ENCODE measurements around the gene CARD10. TPM values are rescaled to one million over a fixed set of nuclear protein-coding genes. Genes with fewer than 3 reads are reported as not detected.

The CARD10 gene
- total RNA-seq, 3 donors from 2014 or later (not counting 1 experiment from before 2014, with no cell fraction given): 0.09 to 0.16 (median 0.10) TPM

DNA sequence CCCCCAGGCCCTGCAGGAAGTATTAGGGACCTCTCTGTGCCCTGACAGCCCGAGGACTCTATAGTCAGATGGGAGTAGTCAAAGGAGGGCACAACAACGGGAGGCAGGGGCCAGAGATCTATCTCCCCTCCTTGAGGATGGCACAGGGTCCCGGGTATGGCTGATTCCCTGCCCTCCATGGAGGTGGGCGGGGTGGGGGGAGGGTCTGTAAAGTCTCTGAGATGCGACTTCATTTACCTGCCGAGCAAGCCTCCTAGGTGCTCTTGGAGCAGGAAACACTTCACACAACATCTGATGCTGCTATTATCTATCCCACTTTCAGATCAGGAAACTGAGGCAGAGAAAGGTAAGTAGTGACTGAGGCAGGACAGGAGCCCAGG lies 40.3 kb upstream of the CARD10 start:
- Histone ChIP-seq H3K9me3 (ENCODE audit: control insufficient read depth, insufficient read depth, low read length) (no peaks in the 10 kb centered on the region), H3K4me3 (ENCODE audit: low read length) (no peak overlapping the region), H3K27me3 (ENCODE audit: control insufficient read depth, insufficient read depth, low read length) (peaks cover 30% of the 10 kb centered on the region), H3K36me3 (ENCODE audit: control insufficient read depth, insufficient read depth, low read length) (no peaks in the 10 kb centered on the region), H3K4me1 (ENCODE audit: control insufficient read depth, insufficient read depth, low read length) (peaks cover 26% of the 10 kb centered on the region), H3K27ac (ENCODE audit: low read length) (no peak overlapping the region)
- ATAC-seq: no peak
- peak overlapping the region; percentile 40 for H3K4me3 Mint-ChIP-seq
- no peak for DNase-seq
- intact Hi-C loops (cut with micrococcal nuclease): no loop called here
- TF ChIP-seq, protein P1, sequence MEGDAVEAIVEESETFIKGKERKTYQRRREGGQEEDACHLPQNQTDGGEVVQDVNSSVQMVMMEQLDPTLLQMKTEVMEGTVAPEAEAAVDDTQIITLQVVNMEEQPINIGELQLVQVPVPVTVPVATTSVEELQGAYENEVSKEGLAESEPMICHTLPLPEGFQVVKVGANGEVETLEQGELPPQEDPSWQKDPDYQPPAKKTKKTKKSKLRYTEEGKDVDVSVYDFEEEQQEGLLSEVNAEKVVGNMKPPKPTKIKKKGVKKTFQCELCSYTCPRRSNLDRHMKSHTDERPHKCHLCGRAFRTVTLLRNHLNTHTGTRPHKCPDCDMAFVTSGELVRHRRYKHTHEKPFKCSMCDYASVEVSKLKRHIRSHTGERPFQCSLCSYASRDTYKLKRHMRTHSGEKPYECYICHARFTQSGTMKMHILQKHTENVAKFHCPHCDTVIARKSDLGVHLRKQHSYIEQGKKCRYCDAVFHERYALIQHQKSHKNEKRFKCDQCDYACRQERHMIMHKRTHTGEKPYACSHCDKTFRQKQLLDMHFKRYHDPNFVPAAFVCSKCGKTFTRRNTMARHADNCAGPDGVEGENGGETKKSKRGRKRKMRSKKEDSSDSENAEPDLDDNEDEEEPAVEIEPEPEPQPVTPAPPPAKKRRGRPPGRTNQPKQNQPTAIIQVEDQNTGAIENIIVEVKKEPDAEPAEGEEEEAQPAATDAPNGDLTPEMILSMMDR (IDR thresholded peaks at IDR 0.05): no peak
- H3K27ac Mint-ChIP-seq: no peak overlapping the region
- H3K27me3 Mint-ChIP-seq (ENCODE audit: low read depth in 2 of 2): peaks cover 38 to 60% of the 10 kb centered on the region in 2 donors
- peaks cover 8 to 18% of the 10 kb centered on the region in 2 donors for H3K4me1 Mint-ChIP-seq
- WGBS (ENCODE audit: insufficient coverage): 93% methylated on average over 4 of the region's 6 CpGs
- H3K9me3 Mint-ChIP-seq: no peaks in the 10 kb centered on the region
- H3K36me3 Mint-ChIP-seq: no peaks in the 10 kb centered on the region

- Mint-ChIP-seq H3K9me3 (no peaks in the 10 kb centered on the region), H3K27me3 (ENCODE audit: low read depth in 2 of 2) (peaks cover 32 to 60% of the 10 kb centered on the region in 2 donors), H3K27ac (no peak overlapping the region), H3K36me3 (no peaks in the 10 kb centered on the region), H3K4me3 (no peak overlapping the region), H3K4me1 (peaks cover 8 to 18% of the 10 kb centered on the region in 2 donors)
- 93% methylated on average over 7 of the region's 7 CpGs for WGBS (ENCODE audit: insufficient coverage)
- H3K9me3 ChIP-seq (ENCODE audit: control insufficient read depth, insufficient read depth, low read length): no peaks in the 10 kb centered on the region
- H3K4me3 ChIP-seq (ENCODE audit: low read length): no peak overlapping the region
- peaks cover 26% of the 10 kb centered on the region for H3K4me1 ChIP-seq (ENCODE audit: control insufficient read depth, insufficient read depth, low read length)
- TF ChIP-seq, protein P1 (IDR thresholded peaks at IDR 0.05): no peak
- no peaks in the 10 kb centered on the region for H3K36me3 ChIP-seq (ENCODE audit: control insufficient read depth, insufficient read depth, low read length)
- H3K27ac ChIP-seq (ENCODE audit: low read length): no peak overlapping the region
- DNase-seq (no peak), ATAC-seq (no peak)
- intact Hi-C loops (cut with micrococcal nuclease): no loop called here
- H3K27me3 ChIP-seq (ENCODE audit: control insufficient read depth, insufficient read depth, low read length): peaks cover 29% of the 10 kb centered on the region
These were observed 39.6 kb upstream of the CARD10 start for GRCh38 chr22:37558815-37559214.

DNA sequence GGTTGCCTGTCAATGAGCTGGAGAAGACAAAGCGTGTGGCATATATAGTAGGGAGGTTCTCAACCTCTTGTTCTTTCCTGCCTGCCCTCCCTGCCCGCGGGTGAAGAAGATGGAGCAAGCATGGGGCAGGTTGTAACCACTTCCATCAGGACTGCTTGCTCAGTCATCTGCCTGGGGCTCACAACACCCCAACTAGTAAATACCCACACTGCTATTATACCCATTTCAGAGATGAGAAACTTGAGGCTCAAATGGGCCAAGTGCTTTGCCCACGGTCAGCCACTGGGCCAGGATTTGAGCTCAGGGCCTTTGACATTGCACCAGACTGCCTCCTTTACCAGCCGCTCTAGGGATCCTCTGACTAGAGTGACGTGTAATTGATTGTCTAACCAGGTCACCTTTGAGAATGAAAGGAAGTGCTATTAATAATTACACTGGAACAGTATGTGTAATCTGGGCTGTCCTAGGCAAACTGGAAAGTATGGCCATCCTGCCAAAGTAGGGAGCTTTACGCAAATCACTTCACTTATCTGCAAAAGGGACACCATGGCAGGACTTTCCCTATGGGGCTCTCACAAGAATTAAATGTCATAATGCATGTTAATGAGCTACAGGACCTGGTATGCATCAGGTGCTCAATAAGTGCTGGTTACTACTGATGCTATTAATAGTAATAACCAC lies 38.2 kb upstream of the CARD10 start:
- Mint-ChIP-seq H3K27ac (no peak overlapping the region), H3K4me1 (peaks cover 8 to 18% of the 10 kb centered on the region in 2 donors), H3K27me3 (ENCODE audit: low read depth in 2 of 2) (peaks cover 23 to 50% of the 10 kb centered on the region in 2 donors), H3K9me3 (no peaks in the 10 kb centered on the region), H3K36me3 (no peaks in the 10 kb centered on the region), H3K4me3 (no peak overlapping the region)
- intact Hi-C loops (cut with micrococcal nuclease): no loop called here
- DNase-seq (no peak), ATAC-seq (no peak)
- no peaks in the 10 kb centered on the region for H3K9me3 ChIP-seq (ENCODE audit: control insufficient read depth, insufficient read depth, low read length)
- WGBS (ENCODE audit: insufficient coverage): 84% methylated on average over 7 of the region's 7 CpGs
- no peaks in the 10 kb centered on the region for H3K36me3 ChIP-seq (ENCODE audit: control insufficient read depth, insufficient read depth, low read length)
- no peak overlapping the region for H3K27ac ChIP-seq (ENCODE audit: low read length)
- peaks cover 17% of the 10 kb centered on the region for H3K27me3 ChIP-seq (ENCODE audit: control insufficient read depth, insufficient read depth, low read length)
- H3K4me1 ChIP-seq (ENCODE audit: control insufficient read depth, insufficient read depth, low read length): peaks cover 19% of the 10 kb centered on the region
- TF ChIP-seq, protein P1 (IDR thresholded peaks at IDR 0.05): no peak
- H3K4me3 ChIP-seq (ENCODE audit: low read length): no peak overlapping the region

DNA sequence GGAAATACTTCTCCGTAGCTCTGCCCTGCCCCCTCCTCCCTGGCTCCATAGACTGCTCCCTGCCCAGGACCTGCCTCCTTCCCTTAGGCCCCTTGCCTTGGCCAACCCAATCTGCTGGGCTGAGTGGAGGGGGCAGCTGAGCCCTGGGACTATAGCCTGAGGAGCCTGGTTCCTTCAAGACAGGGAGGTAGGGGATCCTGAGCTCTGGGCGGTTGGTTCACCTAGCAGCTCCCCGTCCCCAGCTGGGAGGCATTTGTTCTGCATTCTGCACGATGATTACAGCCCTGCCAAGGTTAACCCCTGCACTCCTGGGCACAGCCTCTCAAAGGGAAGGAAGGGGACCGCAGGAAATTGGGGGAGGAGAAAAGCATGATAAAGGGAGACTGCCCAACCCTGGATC lies 37.5 kb upstream of the CARD10 start:
- H3K9me3 ChIP-seq (ENCODE audit: control insufficient read depth, insufficient read depth, low read length): no peaks in the 10 kb centered on the region
- H3K4me3 Mint-ChIP-seq: no peak overlapping the region

More for the DNA sequence above, 37.5 kb upstream of the CARD10 start:
- WGBS (ENCODE audit: insufficient coverage): 7% methylated on average over 5 of the region's 5 CpGs
- Mint-ChIP-seq H3K4me1 (peaks cover 5 to 11% of the 10 kb centered on the region in 2 donors), H3K27me3 (ENCODE audit: low read depth in 2 of 2) (peaks cover 16 to 44% of the 10 kb centered on the region in 2 donors), H3K27ac (no peak overlapping the region), H3K9me3 (no peaks in the 10 kb centered on the region), H3K36me3 (no peaks in the 10 kb centered on the region)
- ATAC-seq (peak in 1 of 3 donors; percentile 22), DNase-seq (no peak)
- no peak overlapping the region for H3K4me3 ChIP-seq (ENCODE audit: low read length)
- H3K36me3 ChIP-seq (ENCODE audit: control insufficient read depth, insufficient read depth, low read length): no peaks in the 10 kb centered on the region
- H3K27me3 ChIP-seq (ENCODE audit: control insufficient read depth, insufficient read depth, low read length): peaks cover 9% of the 10 kb centered on the region
- H3K27ac ChIP-seq (ENCODE audit: low read length): no peak overlapping the region
- TF ChIP-seq, protein P1 (IDR thresholded peaks at IDR 0.05): no peak
- H3K4me1 ChIP-seq (ENCODE audit: control insufficient read depth, insufficient read depth, low read length): peaks cover 12% of the 10 kb centered on the region
- intact Hi-C loops (cut with micrococcal nuclease): no loop called here

Measured in natural killer cell (primary cell).